BLaER1 (cell line): ENCODE data around the gene CUL3.

Source experiments
- H3K27ac ChIP-seq: shearing (Covaris generic); formaldehyde crosslinking; 2 replicates; pipeline ENCODE4 v1.8.1; 2022
- H3K27me3 ChIP-seq: shearing (Covaris generic); formaldehyde crosslinking; 2 replicates; pipeline ENCODE4 v1.8.1; 2022
- H3K36me3 ChIP-seq: shearing (Covaris generic); formaldehyde crosslinking; 2 replicates; pipeline ENCODE4 v1.8.1; 2022
- H3K4me1 ChIP-seq: shearing (Covaris generic); formaldehyde crosslinking; 2 replicates; pipeline ENCODE4 v1.8.1; 2022
- H3K4me2 ChIP-seq: shearing (Covaris generic); formaldehyde crosslinking; 2 replicates; pipeline ENCODE4 v1.8.1; 2022
- H3K4me3 ChIP-seq: shearing (Covaris generic); formaldehyde crosslinking; 2 replicates; pipeline ENCODE4 v1.8.1; 2022
- H3K9ac ChIP-seq: shearing (Covaris generic); formaldehyde crosslinking; 2 replicates; pipeline ENCODE4 v1.8.1; 2022
- H3K9me3 ChIP-seq: shearing (Covaris generic); formaldehyde crosslinking; 2 replicates; pipeline ENCODE4 v1.8.1; 2022
- H4K20me1 ChIP-seq: shearing (Covaris generic); formaldehyde crosslinking; 2 replicates; pipeline ENCODE4 v1.8.1; 2022
- Cebpa-rat ChIP-seq: shearing (Covaris generic); IDR thresholded peaks from 2 replicates; pipeline ENCODE4 v1.8.1; 2022

Gene CUL3

GRCh38 chr2:224457408-224458096 lies 127.6 kb downstream of the CUL3 start:
- Histone ChIP-seq H3K27me3 (no peaks in the 10 kb centered on the region), H3K4me2 (no peak overlapping the region), H3K9me3 (peaks cover 17% of the 10 kb centered on the region), H3K4me1 (peaks cover 3% of the 10 kb centered on the region; the same call in 1 of the 2 replicates), H4K20me1 (no peaks in the 10 kb centered on the region), H3K4me3 (no peak overlapping the region), H3K9ac (no peak overlapping the region), H3K36me3 (no peaks in the 10 kb centered on the region), H3K27ac (no peak overlapping the region)
- TF ChIP-seq Cebpa-rat = no peak

- H3K4me1 ChIP-seq = peaks cover 6% of the 10 kb centered on the region; the same call in 1 of the 2 replicates
- H3K27me3 ChIP-seq = no peaks in the 10 kb centered on the region
- H3K9me3 ChIP-seq = peaks cover 17% of the 10 kb centered on the region
- no peaks in the 10 kb centered on the region for H3K36me3 ChIP-seq
- no peak overlapping the region for H3K4me3 ChIP-seq
- no peak overlapping the region for H3K9ac ChIP-seq
- H3K27ac ChIP-seq = no peak overlapping the region
- H3K4me2 ChIP-seq = no peak overlapping the region
- no peak for TF ChIP-seq Cebpa-rat
- no peaks in the 10 kb centered on the region for H4K20me1 ChIP-seq
Measured at GRCh38 chr2:224453892-224454291, 131.3 kb downstream of the CUL3 start.

GRCh38 chr2:224449212-224450147 lies 135.7 kb downstream of the CUL3 start:
- Histone ChIP-seq H3K9me3 (peaks cover 8% of the 10 kb centered on the region), H3K27ac (no peak overlapping the region), H3K4me2 (no peak overlapping the region), H3K36me3 (no peaks in the 10 kb centered on the region), H3K27me3 (no peaks in the 10 kb centered on the region), H3K9ac (no peak overlapping the region), H3K4me3 (no peak overlapping the region), H3K4me1 (peaks cover 6% of the 10 kb centered on the region; the same call in 1 of the 2 replicates), H4K20me1 (no peaks in the 10 kb centered on the region)
- TF ChIP-seq Cebpa-rat = no peak

- H3K9me3 ChIP-seq = peaks cover 2% of the 10 kb centered on the region; the same call in 1 of the 2 replicates
- no peaks in the 10 kb centered on the region for H4K20me1 ChIP-seq
- H3K4me1 ChIP-seq = peaks cover 6% of the 10 kb centered on the region; the same call in 1 of the 2 replicates
- no peak overlapping the region for H3K9ac ChIP-seq
- no peaks in the 10 kb centered on the region for H3K36me3 ChIP-seq
- TF ChIP-seq Cebpa-rat = no peak
- H3K4me2 ChIP-seq = no peak overlapping the region
- H3K27me3 ChIP-seq = no peaks in the 10 kb centered on the region
- no peak overlapping the region for H3K4me3 ChIP-seq
- no peak overlapping the region for H3K27ac ChIP-seq
Measured at GRCh38 chr2:224448236-224448635, 136.9 kb downstream of the CUL3 start.

- TF ChIP-seq Cebpa-rat = no peak
- Histone ChIP-seq H4K20me1 (no peaks in the 10 kb centered on the region), H3K4me3 (no peak overlapping the region), H3K27ac (no peak overlapping the region), H3K36me3 (no peaks in the 10 kb centered on the region), H3K4me1 (no peaks in the 10 kb centered on the region), H3K9me3 (peaks cover 14% of the 10 kb centered on the region), H3K4me2 (no peak overlapping the region), H3K27me3 (peaks cover 3% of the 10 kb centered on the region; the same call in 1 of the 2 replicates), H3K9ac (no peak overlapping the region)
Measured at GRCh38 chr2:224444783-224445182, 140.4 kb downstream of the CUL3 start.

- no peaks in the 10 kb centered on the region for H3K4me1 ChIP-seq
- H3K9ac ChIP-seq = no peak overlapping the region
- TF ChIP-seq Cebpa-rat = no peak
- H3K36me3 ChIP-seq = no peaks in the 10 kb centered on the region
- no peak overlapping the region for H3K4me3 ChIP-seq
- no peak overlapping the region for H3K27ac ChIP-seq
- H3K9me3 ChIP-seq = peaks cover 14% of the 10 kb centered on the region
- no peaks in the 10 kb centered on the region for H4K20me1 ChIP-seq
- H3K4me2 ChIP-seq = no peak overlapping the region
- peaks cover 3% of the 10 kb centered on the region; the same call in 1 of the 2 replicates for H3K27me3 ChIP-seq
Measured at GRCh38 chr2:224444021-224444420, 141.1 kb downstream of the CUL3 start.

- Histone ChIP-seq H3K27ac (no peak overlapping the region), H3K36me3 (no peaks in the 10 kb centered on the region), H3K4me3 (0 out of 2 replicates have a peak overlapping the region, but pooled peaks have one; percentile 11), H3K4me1 (no peaks in the 10 kb centered on the region), H3K4me2 (0 out of 2 replicates have a peak overlapping the region, but pooled peaks have one; percentile 19), H3K9me3 (peaks cover 14% of the 10 kb centered on the region), H3K27me3 (peaks cover 3% of the 10 kb centered on the region; the same call in 1 of the 2 replicates), H4K20me1 (no peaks in the 10 kb centered on the region), H3K9ac (no peak overlapping the region)
- TF ChIP-seq Cebpa-rat = no peak
Measured at GRCh38 chr2:224442071-224442967, 142.8 kb downstream of the CUL3 start.

- Histone ChIP-seq H3K27ac (no peak overlapping the region), H3K9ac (no peak overlapping the region), H3K36me3 (no peaks in the 10 kb centered on the region), H3K9me3 (peaks cover 14% of the 10 kb centered on the region), H3K4me2 (no peak overlapping the region), H3K4me3 (no peak overlapping the region), H4K20me1 (no peaks in the 10 kb centered on the region), H3K4me1 (no peaks in the 10 kb centered on the region), H3K27me3 (peaks cover 3% of the 10 kb centered on the region; the same call in 1 of the 2 replicates)
- no peak for TF ChIP-seq Cebpa-rat
Measured at GRCh38 chr2:224440988-224441387, 144.2 kb downstream of the CUL3 start.

GRCh38 chr2:224438726-224439125 lies 146.4 kb downstream of the CUL3 start:
- Histone ChIP-seq H3K9ac (no peak overlapping the region), H3K27me3 (peaks cover 3% of the 10 kb centered on the region; the same call in 1 of the 2 replicates), H3K36me3 (no peaks in the 10 kb centered on the region), H3K27ac (no peak overlapping the region), H3K4me3 (no peak overlapping the region), H4K20me1 (no peaks in the 10 kb centered on the region), H3K4me2 (no peak overlapping the region), H3K4me1 (no peaks in the 10 kb centered on the region), H3K9me3 (peaks cover 14% of the 10 kb centered on the region)
- no peak for TF ChIP-seq Cebpa-rat
